ENCODE results near the gene ABO. TPM values are rescaled to one million over a fixed set of nuclear protein-coding genes. Genes with fewer than 3 reads are reported as not detected.

The ABO gene
- total RNA-seq, 1 experiment from 2014 or later, result 0.15 TPM

GRCh38 chr9:133261753-133262120 is 13.3 kb downstream of the ABO start (continued):
- no peak for TF ChIP-seq MLX (CRISPR knock-in tag; IDR thresholded peaks at IDR 0.05)
- no peak for TF ChIP-seq ATF1 (CRISPR knock-in tag; IDR thresholded peaks at IDR 0.05)
- no peak for TF ChIP-seq NFATC4 (CRISPR knock-in tag; IDR thresholded peaks at IDR 0.05)
- TF ChIP-seq EMX1 (CRISPR knock-in tag; IDR thresholded peaks at IDR 0.05), result no peak
- TF ChIP-seq ZBTB43 (CRISPR knock-in tag; IDR thresholded peaks at IDR 0.05), result no peak

- H3K4me1 Mint-ChIP-seq, result peaks cover 11% of the 10 kb centered on the region
- H3K36me3 Mint-ChIP-seq, result no peaks in the 10 kb centered on the region
- TF ChIP-seq ATF3 (CRISPR knock-in tag; conservative IDR thresholded peaks at IDR 0.05) (no peak), GABPB1 (CRISPR knock-in tag; IDR thresholded peaks at IDR 0.05) (no peak), CDX4 (CRISPR knock-in tag; IDR thresholded peaks at IDR 0.05; ENCODE audit: borderline replicate concordance) (no peak), FOXP4 (CRISPR knock-in tag; IDR thresholded peaks at IDR 0.05) (no peak), ZNF121 (CRISPR knock-in tag; IDR thresholded peaks at IDR 0.05) (no peak), ZNF219 (CRISPR knock-in tag; IDR thresholded peaks at IDR 0.05; ENCODE audit: borderline replicate concordance) (no peak), MLX (CRISPR knock-in tag; IDR thresholded peaks at IDR 0.05) (no peak), ZNF396 (CRISPR knock-in tag; IDR thresholded peaks at IDR 0.05; ENCODE audit: borderline replicate concordance) (no peak), ZNF138 (CRISPR knock-in tag; conservative IDR thresholded peaks at IDR 0.05) (no peak), CBFB (CRISPR knock-in tag; IDR thresholded peaks at IDR 0.05; ENCODE audit: low read depth) (no peak), ATF1 (CRISPR knock-in tag; IDR thresholded peaks at IDR 0.05) (no peak), HMGA2 (CRISPR knock-in tag; IDR thresholded peaks at IDR 0.05) (no peak), NFE2L1 (CRISPR knock-in tag; IDR thresholded peaks at IDR 0.05) (no peak), NFATC4 (CRISPR knock-in tag; IDR thresholded peaks at IDR 0.05) (no peak), ZNF425 (CRISPR knock-in tag; conservative IDR thresholded peaks at IDR 0.05) (no peak), ZNF423 (CRISPR knock-in tag; IDR thresholded peaks at IDR 0.05) (no peak), STAT6 (CRISPR knock-in tag; conservative IDR thresholded peaks at IDR 0.05; ENCODE audit: low read depth) (no peak)
- no peaks in the 10 kb centered on the region for H3K9me3 Mint-ChIP-seq
- no peak overlapping the region for H3K27ac Mint-ChIP-seq
- peaks cover 10% of the 10 kb centered on the region; the same call in 1 of the 2 replicates for H3K27me3 Mint-ChIP-seq (ENCODE audit: low read depth)
- ChIA-PET CTCF (interaction anchor here (1.5 kb wide), 1 partner anchor 75 kb away, joined by 6 read pairs; no protein-coding TSS in a partner anchor), POLR2A (no interaction called here)
- DNase-seq (ENCODE audit: low spot score), result no peak
- no peak overlapping the region for H3K4me3 Mint-ChIP-seq
- no peak for ATAC-seq
Observed at GRCh38 chr9:133261103-133261752, 13.8 kb downstream of the ABO start.

Data from WTC11 (cell line).